A549 (cell line): ENCODE data around the gene BRINP1. TPM values are rescaled to one million over a fixed set of nuclear protein-coding genes. Genes with fewer than 3 reads are reported as not detected.

ENCODE experiments used
- ATAC-seq, 2 experiments: fragments of 200-7000 bp in 1 of 2; fragments of >200 bp in 1 of 2; cut with Nextera tagmentation in 1 of 2; cut with Tn5 transposase in 1 of 2; 3 replicates each; pipeline versions ENCODE4 v1.8.0 to v1.9.1; 2018 to 2020; ENCODE audit warnings: mild to moderate bottlenecking in 1 of 2, moderate library complexity in 1 of 2
- CTCF ChIA-PET: fragments of 300-600 bp; sonication (Branson Sonifier 250); formaldehyde crosslinking; extraction: SDS; loops from one replicate; lab custom pipeline; 2021; ENCODE audit warnings: antibody characterized with exemption, inconsistent platforms; lab: Yijun Ruan, JAX
- POLR2A ChIA-PET: fragments of 350-600 bp; formaldehyde crosslinking; extraction: SDS; loops from one replicate; lab custom pipeline; 2021; ENCODE audit warnings: antibody characterized with exemption, inconsistent platforms; lab: Yijun Ruan, JAX
- DNase-seq, 2 experiments: peaks; one replicate each; pipeline versions ENCODE4 v3.0.0 to v3.0.0-alpha.2; 2011 to 2016; ENCODE audit warnings: low read depth in 1 of 2, low spot score in 1 of 2
- FAIRE-seq: peaks from 2 replicates; lab custom pipeline; 2011; peaks lifted over from hg19 to GRCh38; lab: Jason Lieb, UNC
- H3K27ac ChIP-seq, 2 experiments: fragments of >200 bp; sonication (Bioruptor Twin); formaldehyde crosslinking; 3 replicates each; pipeline ENCODE4 v1.5.1; 2016 to 2017
- H3K4me1 ChIP-seq: fragments of >200 bp; sonication (Bioruptor Twin); formaldehyde crosslinking; 3 replicates; pipeline ENCODE4 v1.6.1; 2016
- H3K4me2 ChIP-seq: fragments of >200 bp; sonication (Bioruptor Twin); formaldehyde crosslinking; 3 replicates; pipeline ENCODE4 v1.6.1; 2016
- H3K4me3 ChIP-seq: fragments of >200 bp; sonication (Bioruptor Twin); formaldehyde crosslinking; 3 replicates; pipeline ENCODE4 v1.5.1; 2016
- H3K9me3 ChIP-seq: fragments of >200 bp; sonication (Bioruptor Twin); formaldehyde crosslinking; 3 replicates; pipeline ENCODE4 v1.6.1; 2016
- CBX8 ChIP-seq: fragments of 200-600 bp; sonication (generic); IDR thresholded peaks from 2 replicates; pipeline ENCODE4 v1.6.1; 2016
- CHD4 ChIP-seq: fragments of 200-600 bp; sonication (generic); IDR thresholded peaks from 2 replicates; pipeline ENCODE4 v1.6.1; 2016; ENCODE audit warnings: antibody characterized with exemption, mild to moderate bottlenecking, borderline replicate concordance
- EHMT2 ChIP-seq: fragments of 200-600 bp; sonication (generic); IDR thresholded peaks from 2 replicates; pipeline ENCODE4 v1.6.1; 2016; ENCODE audit warnings: antibody characterized with exemption, low read depth, mild to moderate bottlenecking, moderate library complexity
- EP300 ChIP-seq, 2 experiments: fragments of >200 bp; sonication (Bioruptor Twin); formaldehyde crosslinking; IDR thresholded peaks; 2 replicates in 1 of 2; 3 replicates in 1 of 2; pipeline ENCODE4 v1.6.1; 2016 to 2017
- ESRRA ChIP-seq: fragments of 150-350 bp; IDR thresholded peaks from 2 replicates; pipeline ENCODE4 v1.6.1; 2014; ENCODE audit warnings: mild to moderate bottlenecking, low read length, borderline replicate concordance
- FOSL2 ChIP-seq, 2 experiments: fragments of 450-650 bp in 1 of 2; fragments of >200 bp in 1 of 2; sonication (Bioruptor Twin) in 1 of 2; formaldehyde crosslinking; IDR thresholded peaks; 2 replicates each; pipeline versions ENCODE4 v1.5.0 to v1.6.1; 2016 to 2020; ENCODE audit warnings: mild to moderate bottlenecking in 1 of 2, moderate library complexity in 1 of 2
- GATA3 ChIP-seq: IDR thresholded peaks from 2 replicates; pipeline ENCODE4 v1.6.1; 2012; ENCODE audit warnings: borderline replicate concordance
- HDAC2 ChIP-seq: fragments of 200-600 bp; sonication (generic); IDR thresholded peaks from 2 replicates; pipeline ENCODE4 v1.6.1; 2016
- HOXB5 ChIP-seq: fragments of 250-450 bp; sonication (Bioruptor Pico); IDR thresholded peaks from 2 replicates; pipeline ENCODE4 v1.5.0; 2020; ENCODE audit warnings: mild to moderate bottlenecking, moderate library complexity
- JUNB ChIP-seq: fragments of >200 bp; sonication (Bioruptor Twin); formaldehyde crosslinking; IDR thresholded peaks from 2 replicates; pipeline ENCODE4 v1.6.1; 2016
- KDM5A ChIP-seq: fragments of 200-600 bp; sonication (generic); IDR thresholded peaks from 2 replicates; pipeline ENCODE4 v1.6.1; 2016; ENCODE audit warnings: antibody characterized with exemption, mild to moderate bottlenecking
- MAFK ChIP-seq: fragments of 450-650 bp; IDR thresholded peaks from 2 replicates; pipeline ENCODE4 v1.6.1; 2014; ENCODE audit not compliant: partially characterized antibody
- NPAS2 ChIP-seq: fragments of 250-450 bp; sonication (Bioruptor Pico); IDR thresholded peaks from 2 replicates; pipeline ENCODE4 v1.8.0; 2022; ENCODE audit warnings: mild to moderate bottlenecking, moderate library complexity, borderline replicate concordance
- NR3C1 ChIP-seq: fragments of >200 bp; sonication (Bioruptor Twin); formaldehyde crosslinking; IDR thresholded peaks from 3 replicates; pipeline ENCODE4 v1.6.1; 2017
- RARB ChIP-seq: fragments of 250-450 bp; sonication (Bioruptor Pico); IDR thresholded peaks from 2 replicates; pipeline ENCODE4 v1.8.0; 2021; ENCODE audit warnings: mild to moderate bottlenecking, moderate library complexity
- RNF2 ChIP-seq: fragments of 200-600 bp; sonication (generic); IDR thresholded peaks from 2 replicates; pipeline ENCODE4 v1.6.1; 2016; ENCODE audit warnings: low read depth, mild to moderate bottlenecking, antibody characterized with exemption, moderate library complexity, borderline replicate concordance
- SMC3 ChIP-seq: fragments of >200 bp; sonication (Bioruptor Twin); formaldehyde crosslinking; IDR thresholded peaks from 3 replicates; pipeline ENCODE4 v1.6.1; 2018; ENCODE audit warnings: inconsistent platforms
- TP53 ChIP-seq: fragments of 250-450 bp; sonication (Bioruptor Pico); IDR thresholded peaks from 2 replicates; pipeline ENCODE4 v1.5.0; 2021; ENCODE audit warnings: mild to moderate bottlenecking, moderate library complexity
- ZSCAN20 ChIP-seq: fragments of 250-450 bp; sonication (Bioruptor Pico); IDR thresholded peaks from 2 replicates; pipeline ENCODE4 v1.8.0; 2022; ENCODE audit warnings: mild to moderate bottlenecking, moderate library complexity
- WGBS: methylation state at CpG from one replicate; pipeline ENCODE4 v1.1.6; 2017; ENCODE audit errors: missing lambda C conversion rate; 5-methylcytosine and 5-hydroxymethylcytosine counted together
- polyA plus RNA-seq, 4 experiments: library from polyadenylated mRNA; depleted of rRNA in 3 of 4; stranded (reverse); fragments of >200 nt; fragmentation: RNase III in 1 of 4; extraction: RNeasy Plus Mini Kit Qiagen cat#74134 plus additional on column Dnase treatment in 1 of 4; gene quantifications; 2 replicates in 3 of 4; 3 replicates in 1 of 4; pipeline ENCODE4 v1.2.3, GENCODE V29; 2011 to 2017
- TF ChIP-seq, protein P1 (sequence below): fragments of >200 bp; sonication (Bioruptor Twin); formaldehyde crosslinking; IDR thresholded peaks from 3 replicates; pipeline ENCODE4 v1.6.1; 2016
- TF ChIP-seq, protein P2 (sequence below): fragments of 250-450 bp; sonication (Bioruptor Pico); IDR thresholded peaks from 2 replicates; pipeline ENCODE4 v1.5.0; 2020; ENCODE audit warnings: low read depth, mild to moderate bottlenecking, moderate library complexity

The BRINP1 gene
- polyA plus RNA-seq, 2 of the 4 experiments (the other 2 are of a cell fraction): 0.13 to 0.17 TPM

DNA sequence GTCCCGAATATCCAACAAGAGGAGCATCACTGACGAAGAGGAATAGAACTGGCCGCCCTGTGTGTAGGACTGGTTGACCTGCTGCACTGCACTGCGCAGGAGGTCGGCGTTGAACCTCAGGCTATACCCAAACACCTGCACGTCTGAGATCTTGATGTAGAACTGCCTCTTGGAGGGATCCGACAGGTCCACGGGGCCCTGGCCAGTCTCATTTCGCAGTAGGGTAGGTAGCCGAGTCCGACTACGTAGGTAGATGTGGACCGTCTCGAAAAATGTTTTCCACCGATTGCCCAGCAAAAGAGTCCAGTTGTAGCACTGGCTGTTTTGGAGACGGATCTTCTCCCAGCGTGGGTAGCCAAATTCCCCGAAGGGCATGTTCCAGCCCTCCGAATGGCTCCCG is 202.0 kb downstream of the BRINP1 start:
- ATAC-seq (no peak), DNase-seq (no peak), FAIRE-seq (no peak)
- Histone ChIP-seq H3K9me3 (no peaks in the 10 kb centered on the region; the same call in 2 of the 3 replicates), H3K4me2 (no peak overlapping the region), H3K4me3 (no peak overlapping the region), H3K4me1 (no peaks in the 10 kb centered on the region), H3K27ac (no peak overlapping the region)
- WGBS: 39% methylated on average over 17 of the region's 21 CpGs
- TF ChIP-seq JUNB (no peak), MAFK (no peak), RNF2 (no peak), NPAS2 (no peak), HDAC2 (no peak), CBX8 (no peak), CHD4 (no peak), KDM5A (no peak), NR3C1 (no peak), TP53 (CRISPR knock-in tag) (no peak), SMC3 (no peak), GATA3 (no peak), RARB (CRISPR knock-in tag) (no peak), ESRRA (no peak), ZSCAN20 (no peak), FOSL2 (IDR thresholded peaks at IDR 0.05) (no peak), FOSL2 (CRISPR knock-in tag; IDR thresholded peaks at IDR 0.05) (no peak)
- TF ChIP-seq, protein P1, sequence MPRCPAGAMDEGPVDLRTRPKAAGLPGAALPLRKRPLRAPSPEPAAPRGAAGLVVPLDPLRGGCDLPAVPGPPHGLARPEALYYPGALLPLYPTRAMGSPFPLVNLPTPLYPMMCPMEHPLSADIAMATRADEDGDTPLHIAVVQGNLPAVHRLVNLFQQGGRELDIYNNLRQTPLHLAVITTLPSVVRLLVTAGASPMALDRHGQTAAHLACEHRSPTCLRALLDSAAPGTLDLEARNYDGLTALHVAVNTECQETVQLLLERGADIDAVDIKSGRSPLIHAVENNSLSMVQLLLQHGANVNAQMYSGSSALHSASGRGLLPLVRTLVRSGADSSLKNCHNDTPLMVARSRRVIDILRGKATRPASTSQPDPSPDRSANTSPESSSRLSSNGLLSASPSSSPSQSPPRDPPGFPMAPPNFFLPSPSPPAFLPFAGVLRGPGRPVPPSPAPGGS: no peak
- TF ChIP-seq, protein P2, sequence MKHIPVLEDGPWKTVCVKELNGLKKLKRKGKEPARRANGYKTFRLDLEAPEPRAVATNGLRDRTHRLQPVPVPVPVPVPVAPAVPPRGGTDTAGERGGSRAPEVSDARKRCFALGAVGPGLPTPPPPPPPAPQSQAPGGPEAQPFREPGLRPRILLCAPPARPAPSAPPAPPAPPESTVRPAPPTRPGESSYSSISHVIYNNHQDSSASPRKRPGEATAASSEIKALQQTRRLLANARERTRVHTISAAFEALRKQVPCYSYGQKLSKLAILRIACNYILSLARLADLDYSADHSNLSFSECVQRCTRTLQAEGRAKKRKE (CRISPR knock-in tag): no peak
- ChIA-PET POLR2A (no interaction called here), CTCF (no interaction called here)

DNA sequence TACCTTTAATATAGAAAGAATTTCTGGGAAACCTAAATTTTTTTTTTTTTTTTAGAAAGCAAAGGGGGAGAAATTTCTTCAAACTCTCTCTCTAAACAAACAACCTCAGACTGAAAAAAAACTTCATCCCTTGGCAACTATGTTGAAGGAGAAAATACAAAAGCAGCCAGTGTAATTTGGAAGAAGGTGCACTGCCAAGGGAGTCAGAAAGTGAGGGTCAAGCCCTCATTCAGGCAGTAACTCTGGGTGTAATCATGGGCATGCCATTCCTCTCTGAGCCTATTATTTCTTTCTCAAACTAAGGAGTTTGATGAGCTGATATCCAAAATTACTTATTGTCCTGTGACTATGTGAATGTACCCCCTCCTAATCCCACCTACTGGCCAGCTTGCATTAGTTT is 203.1 kb downstream of the BRINP1 start:
- Histone ChIP-seq H3K4me3 (no peak overlapping the region), H3K27ac (no peak overlapping the region), H3K9me3 (no peaks in the 10 kb centered on the region; the same call in 2 of the 3 replicates), H3K4me2 (no peak overlapping the region), H3K4me1 (no peaks in the 10 kb centered on the region)
- CTCF ChIA-PET: no interaction called here
- FAIRE-seq: no peak
- no peak for ATAC-seq
- TF ChIP-seq, protein P2 (CRISPR knock-in tag): no peak
- TF ChIP-seq EHMT2 (no peak), HOXB5 (CRISPR knock-in tag) (no peak), EP300 (IDR thresholded peaks at IDR 0.05) (no peak), NPAS2 (no peak)
- TF ChIP-seq, all 56 proteins: peak for 0
- POLR2A ChIA-PET: no interaction called here
- DNase-seq: no peak

DNA sequence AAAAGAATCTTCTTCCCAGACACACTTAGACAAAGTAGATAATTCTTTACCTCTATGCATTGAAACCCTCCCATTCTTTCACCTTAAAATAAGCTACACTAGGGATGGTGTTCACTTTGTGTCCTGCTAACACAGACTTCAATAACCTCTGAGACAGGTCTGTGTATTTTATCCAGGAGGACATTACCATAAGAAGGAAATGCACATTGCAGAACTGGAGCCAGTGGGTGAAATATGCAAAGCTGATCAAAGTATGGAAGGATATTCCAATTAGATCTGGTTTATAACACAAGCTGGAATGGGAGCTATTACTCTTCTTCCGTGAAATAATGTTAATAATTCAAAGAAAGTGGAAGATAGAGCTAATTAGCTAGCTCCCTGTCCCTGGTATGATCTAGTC is 204.1 kb downstream of the BRINP1 start:
- DNase-seq: no peak
- TF ChIP-seq EHMT2: no peak
- Histone ChIP-seq H3K4me3 (no peak overlapping the region), H3K4me2 (no peak overlapping the region), H3K27ac (no peak overlapping the region), H3K9me3 (no peaks in the 10 kb centered on the region; the same call in 2 of the 3 replicates), H3K4me1 (no peaks in the 10 kb centered on the region)
- no peak for FAIRE-seq
- ATAC-seq: no peak
- CTCF ChIA-PET: interaction anchor here (0.7 to 1.2 kb wide), 3 partner anchors 27 to 177 kb away, joined by 3 to 4 read pairs (median 3); no protein-coding TSS in a partner anchor
- POLR2A ChIA-PET: no interaction called here
- WGBS: 0% methylated on average over 1 of the region's 1 CpG
